CD14-positive monocyte (primary cell): ENCODE results near the gene PLXNA4. TPM values are rescaled to one million over a fixed set of nuclear protein-coding genes. Genes with fewer than 3 reads are reported as not detected.

Source experiments
- DNase-seq, 3 donors: peaks; one replicate each; pipeline ENCODE4 v3.0.0-alpha.2; 2011 to 2022
- H2AFZ ChIP-seq: 2 replicates; pipeline ENCODE4 v1.6.0; 2012; ENCODE audit warnings: mild to moderate bottlenecking, low read depth, low read length, inconsistent platforms; ENCODE audit not compliant: insufficient read depth, poor library complexity, severe bottlenecking
- H3K27ac ChIP-seq, 2 donors: 1 replicate in 1 of 2; 2 replicates in 1 of 2; pipeline ENCODE4 v1.5.1; 2012 to 2013; ENCODE audit warnings: low read length in 2 of 2, control low read depth in 1 of 2, inconsistent platforms in 1 of 2, low read depth in 1 of 2, mild to moderate bottlenecking in 1 of 2
- H3K27me3 ChIP-seq, 2 donors: one replicate each; pipeline versions ENCODE4 v1.6.0 to v1.6.1; 2011 to 2013; ENCODE audit warnings: low read length in 2 of 2; ENCODE audit not compliant: control insufficient read depth in 2 of 2, insufficient read depth in 2 of 2
- H3K36me3 ChIP-seq, 2 donors: replicated peaks in 1 of 2; 1 replicate in 1 of 2; 2 replicates in 1 of 2; pipeline versions ENCODE4 v1.5.1 to v1.6.1; 2012 to 2013; ENCODE audit warnings: low read length in 2 of 2, control low read depth in 1 of 2, inconsistent platforms in 1 of 2, mild to moderate bottlenecking in 1 of 2; ENCODE audit not compliant: insufficient read depth in 2 of 2, control insufficient read depth in 1 of 2
- H3K4me1 ChIP-seq, 2 donors: 1 replicate in 1 of 2; 2 replicates in 1 of 2; pipeline versions ENCODE4 v1.5.1 to v1.6.1; 2012 to 2013; ENCODE audit warnings: low read length in 2 of 2, control low read depth in 1 of 2, inconsistent platforms in 1 of 2, mild to moderate bottlenecking in 1 of 2, moderate library complexity in 1 of 2; ENCODE audit not compliant: insufficient read depth in 2 of 2, control insufficient read depth in 1 of 2
- H3K4me2 ChIP-seq: replicated peaks from 2 replicates; pipeline ENCODE3; 2012; ENCODE audit warnings: low read length, moderate library complexity, mild to moderate bottlenecking; ENCODE audit not compliant: poor library complexity, severe bottlenecking; ENCODE audit errors: extremely low read depth
- H3K4me3 ChIP-seq, 3 experiments: fragments of 200-600 bp in 1 of 3; sonication (generic) in 1 of 3; replicated peaks in 1 of 3; 1 replicate in 2 of 3; 2 replicates in 1 of 3; pipeline ENCODE4 v1.5.1; 2011 to 2013; ENCODE audit warnings: low read length in 3 of 3, mild to moderate bottlenecking in 3 of 3, control low read depth in 2 of 3, low read depth in 2 of 3, inconsistent platforms in 1 of 3, moderate library complexity in 1 of 3
- H3K79me2 ChIP-seq: 2 replicates; pipeline ENCODE4 v1.6.0; 2012; ENCODE audit warnings: mild to moderate bottlenecking, control low read depth, inconsistent platforms, low read length, moderate library complexity; ENCODE audit not compliant: insufficient read depth
- H3K9ac ChIP-seq: 2 replicates; pipeline ENCODE4 v1.6.0; 2017; ENCODE audit warnings: low read length, mild to moderate bottlenecking; ENCODE audit not compliant: insufficient read depth, poor library complexity, severe bottlenecking
- H3K9me3 ChIP-seq, 2 donors: replicated peaks in 1 of 2; 1 replicate in 1 of 2; 2 replicates in 1 of 2; pipeline versions ENCODE4 v1.5.1 to v1.6.1; 2012 to 2013; ENCODE audit warnings: low read length in 2 of 2, control low read depth in 1 of 2; ENCODE audit not compliant: control insufficient read depth in 1 of 2, insufficient read depth in 1 of 2
- H4K20me1 ChIP-seq: 2 replicates; pipeline ENCODE4 v1.6.0; 2012; ENCODE audit warnings: mild to moderate bottlenecking, low read length, control low read depth, moderate library complexity; ENCODE audit not compliant: insufficient read depth
- H3K27ac Mint-ChIP-seq, 7 donors: one replicate each; pipeline ENCODE4 v1.8.0; 2020; ENCODE audit warnings: mild to moderate bottlenecking in 7 of 7, mixed read lengths in 7 of 7, moderate library complexity in 6 of 7, inconsistent platforms in 2 of 7
- H3K27me3 Mint-ChIP-seq, 3 donors: one replicate each; pipeline ENCODE4 v1.8.0; 2021 to 2022; ENCODE audit warnings: low read depth in 3 of 3, mild to moderate bottlenecking in 3 of 3, mixed read lengths in 3 of 3, moderate library complexity in 3 of 3, inconsistent platforms in 1 of 3
- H3K36me3 Mint-ChIP-seq, 2 donors: one replicate each; pipeline ENCODE4 v1.8.0; 2020; ENCODE audit warnings: mixed read lengths in 2 of 2, inconsistent platforms in 1 of 2, mild to moderate bottlenecking in 1 of 2
- H3K4me1 Mint-ChIP-seq: one replicate; pipeline ENCODE4 v1.8.0; 2020; ENCODE audit warnings: mild to moderate bottlenecking, mixed read lengths
- H3K4me3 Mint-ChIP-seq, 2 donors: one replicate each; pipeline ENCODE4 v1.8.0; 2020; ENCODE audit warnings: mild to moderate bottlenecking in 2 of 2, mixed read lengths in 2 of 2, moderate library complexity in 1 of 2
- H3K9me3 Mint-ChIP-seq, 7 donors: one replicate each; pipeline ENCODE4 v1.8.0; 2020 to 2022; ENCODE audit warnings: mixed read lengths in 7 of 7, mild to moderate bottlenecking in 6 of 7, moderate library complexity in 6 of 7, inconsistent platforms in 2 of 7
- WGBS: methylation state at CpG from one replicate; pipeline ENCODE4 v1.1.5; 2013; ENCODE audit warnings: missing lambda C conversion rate; ENCODE audit not compliant: insufficient coverage; 5-methylcytosine and 5-hydroxymethylcytosine counted together
- intact Hi-C, 2 donors: fragments of 100-400 bp; cut with micrococcal nuclease; formaldehyde crosslinking; loops; one replicate each; pipeline versions ENCODE4 v1.15.0 to v1.15.1; 2023
- polyA plus RNA-seq, 3 donors: library from polyadenylated mRNA; depleted of rRNA in 1 of 3; unstranded in 2 of 3; stranded (reverse) in 1 of 3; fragments of 300-500 nt in 2 of 3; fragments of >200 nt in 1 of 3; fragmentation: Illumina TruSeq in 2 of 3; gene quantifications; 1 replicate in 2 of 3; 2 replicates in 1 of 3; pipeline ENCODE4 v1.2.3, GENCODE V29; 2012 to 2021
- TF ChIP-seq, protein P1 (sequence below): fragments of 200-600 bp; IDR thresholded peaks from one replicate; pipeline ENCODE4 v1.8.0; 2022; ENCODE audit warnings: antibody characterized with exemption, mild to moderate bottlenecking

Gene PLXNA4
- polyA plus RNA-seq, 3 donors = not detected

GRCh38 chr7:132171130-132171576 lies 405.1 kb downstream of the PLXNA4 start:
- Histone ChIP-seq H3K4me1 (no peaks in the 10 kb centered on the region), H4K20me1 (no peaks in the 10 kb centered on the region), H3K27me3 (no peaks in the 10 kb centered on the region), H3K4me2 (no peak overlapping the region), H3K9me3 (no peaks in the 10 kb centered on the region), H3K4me3 (no peak overlapping the region), H3K27ac (no peak overlapping the region), H3K36me3 (no peaks in the 10 kb centered on the region), H3K9ac (no peak overlapping the region), H2AFZ (no peak overlapping the region), H3K79me2 (no peaks in the 10 kb centered on the region)
- 84% methylated on average over 4 of the region's 5 CpGs for WGBS
- no peak for DNase-seq
- Mint-ChIP-seq H3K27ac (no peak overlapping the region), H3K4me1 (no peaks in the 10 kb centered on the region), H3K27me3 (peaks cover 1 to 7% (median 4%) of the 10 kb centered on the region in 3 donors), H3K9me3 (peaks cover 0 to 3% (median 0%) of the 10 kb centered on the region in 7 donors), H3K36me3 (no peaks in the 10 kb centered on the region), H3K4me3 (no peak overlapping the region)
- intact Hi-C loops = no loop called here
- TF ChIP-seq, protein P1, sequence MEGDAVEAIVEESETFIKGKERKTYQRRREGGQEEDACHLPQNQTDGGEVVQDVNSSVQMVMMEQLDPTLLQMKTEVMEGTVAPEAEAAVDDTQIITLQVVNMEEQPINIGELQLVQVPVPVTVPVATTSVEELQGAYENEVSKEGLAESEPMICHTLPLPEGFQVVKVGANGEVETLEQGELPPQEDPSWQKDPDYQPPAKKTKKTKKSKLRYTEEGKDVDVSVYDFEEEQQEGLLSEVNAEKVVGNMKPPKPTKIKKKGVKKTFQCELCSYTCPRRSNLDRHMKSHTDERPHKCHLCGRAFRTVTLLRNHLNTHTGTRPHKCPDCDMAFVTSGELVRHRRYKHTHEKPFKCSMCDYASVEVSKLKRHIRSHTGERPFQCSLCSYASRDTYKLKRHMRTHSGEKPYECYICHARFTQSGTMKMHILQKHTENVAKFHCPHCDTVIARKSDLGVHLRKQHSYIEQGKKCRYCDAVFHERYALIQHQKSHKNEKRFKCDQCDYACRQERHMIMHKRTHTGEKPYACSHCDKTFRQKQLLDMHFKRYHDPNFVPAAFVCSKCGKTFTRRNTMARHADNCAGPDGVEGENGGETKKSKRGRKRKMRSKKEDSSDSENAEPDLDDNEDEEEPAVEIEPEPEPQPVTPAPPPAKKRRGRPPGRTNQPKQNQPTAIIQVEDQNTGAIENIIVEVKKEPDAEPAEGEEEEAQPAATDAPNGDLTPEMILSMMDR = no peak

DNA sequence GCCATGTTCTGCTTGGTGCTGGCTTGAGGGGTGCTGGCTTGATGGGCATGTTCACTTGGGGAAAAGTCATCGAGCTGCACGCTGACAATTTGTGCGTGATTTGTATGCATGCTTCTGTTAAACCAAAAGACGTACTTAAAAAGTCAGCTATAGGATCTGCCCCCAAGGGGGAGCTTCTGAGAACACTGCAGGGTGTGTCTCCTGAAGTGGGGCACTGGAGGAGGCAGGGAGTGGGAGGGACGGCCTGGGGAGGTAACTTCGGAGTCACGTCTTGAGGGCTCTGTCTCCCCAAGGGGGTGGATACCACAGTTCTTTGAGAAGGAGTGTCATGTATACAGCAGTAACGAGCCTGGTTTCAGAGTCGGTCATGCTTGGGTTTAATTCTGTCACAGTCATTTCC lies 406.5 kb downstream of the PLXNA4 start:
- no peak overlapping the region for H3K27ac ChIP-seq
- H3K4me1 ChIP-seq = no peaks in the 10 kb centered on the region
- WGBS = 51% methylated on average over 7 of the region's 9 CpGs
- no peaks in the 10 kb centered on the region for H4K20me1 ChIP-seq
- Mint-ChIP-seq H3K36me3 (no peaks in the 10 kb centered on the region), H3K27ac (peak overlapping the region in 1 of 7 donors; percentile 77), H3K9me3 (peaks cover 0 to 5% (median 0%) of the 10 kb centered on the region in 7 donors), H3K27me3 (peaks cover 5 to 6% (median 5%) of the 10 kb centered on the region in 3 donors), H3K4me1 (no peaks in the 10 kb centered on the region), H3K4me3 (no peak overlapping the region)
- no peak overlapping the region for H2AFZ ChIP-seq
- H3K79me2 ChIP-seq = no peaks in the 10 kb centered on the region
- intact Hi-C loops = no loop called here
- TF ChIP-seq, protein P1 = no peak
- no peak for DNase-seq
- no peak overlapping the region for H3K4me3 ChIP-seq
- H3K9me3 ChIP-seq = no peaks in the 10 kb centered on the region
- H3K4me2 ChIP-seq = no peak overlapping the region
- H3K9ac ChIP-seq = no peak overlapping the region
- H3K36me3 ChIP-seq = no peaks in the 10 kb centered on the region
- H3K27me3 ChIP-seq = no peaks in the 10 kb centered on the region
